Endothelial cell of umbilical vein (primary cell): ENCODE measurements around the gene G3BP2.

Experiments used
- CTCF ChIP-seq, 2 donors: IDR thresholded peaks; 1 replicate in 1 of 2; 2 replicates in 1 of 2; pipeline ENCODE4 v1.5.1; 2011; ENCODE audit warnings: low read length in 2 of 2, mild to moderate bottlenecking in 2 of 2, moderate library complexity in 2 of 2, control low read depth in 1 of 2, inconsistent platforms in 1 of 2, low read depth in 1 of 2; ENCODE audit not compliant: insufficient read depth in 1 of 2; ENCODE audit errors: extremely low read depth in 1 of 2
- MAX ChIP-seq: IDR thresholded peaks from 2 replicates; pipeline ENCODE4 v1.6.1; 2011; ENCODE audit not compliant: insufficient read depth, insufficient read length
- MYC ChIP-seq: IDR thresholded peaks from one replicate; pipeline ENCODE4 v1.6.1; 2011; ENCODE audit warnings: mild to moderate bottlenecking, low read depth, low read length
- POLR2A ChIP-seq: IDR thresholded peaks from 2 replicates; pipeline ENCODE4 v1.6.1; 2012; ENCODE audit warnings: low read depth, mild to moderate bottlenecking, control low read depth, low read length
- POLR2AphosphoS5 ChIP-seq: IDR thresholded peaks from 2 replicates; pipeline ENCODE4 v1.6.1; 2012; ENCODE audit warnings: low read depth, mild to moderate bottlenecking, control low read depth, low read length, moderate library complexity; ENCODE audit not compliant: insufficient read depth

- TF ChIP-seq CTCF (IDR thresholded peaks at IDR 0.05; ENCODE audit: extremely low read depth in 1 of 2, insufficient read depth in 1 of 2, low read depth in 1 of 2, low read length in 2 of 2) (no peak), MAX (no peak), POLR2A (no peak), MYC (no peak), POLR2AphosphoS5 (no peak)
Measured at GRCh38 chr4:75675004-75675531, 1.9 kb upstream of the G3BP2 start.
